ENCODE results near the gene SLC29A3. TPM values are rescaled to one million over a fixed set of nuclear protein-coding genes. Genes with fewer than 3 reads are reported as not detected.

SLC29A3 gene
- total RNA-seq, 2 donors from 2014 or later: 1.8 to 2.9 TPM

DNA sequence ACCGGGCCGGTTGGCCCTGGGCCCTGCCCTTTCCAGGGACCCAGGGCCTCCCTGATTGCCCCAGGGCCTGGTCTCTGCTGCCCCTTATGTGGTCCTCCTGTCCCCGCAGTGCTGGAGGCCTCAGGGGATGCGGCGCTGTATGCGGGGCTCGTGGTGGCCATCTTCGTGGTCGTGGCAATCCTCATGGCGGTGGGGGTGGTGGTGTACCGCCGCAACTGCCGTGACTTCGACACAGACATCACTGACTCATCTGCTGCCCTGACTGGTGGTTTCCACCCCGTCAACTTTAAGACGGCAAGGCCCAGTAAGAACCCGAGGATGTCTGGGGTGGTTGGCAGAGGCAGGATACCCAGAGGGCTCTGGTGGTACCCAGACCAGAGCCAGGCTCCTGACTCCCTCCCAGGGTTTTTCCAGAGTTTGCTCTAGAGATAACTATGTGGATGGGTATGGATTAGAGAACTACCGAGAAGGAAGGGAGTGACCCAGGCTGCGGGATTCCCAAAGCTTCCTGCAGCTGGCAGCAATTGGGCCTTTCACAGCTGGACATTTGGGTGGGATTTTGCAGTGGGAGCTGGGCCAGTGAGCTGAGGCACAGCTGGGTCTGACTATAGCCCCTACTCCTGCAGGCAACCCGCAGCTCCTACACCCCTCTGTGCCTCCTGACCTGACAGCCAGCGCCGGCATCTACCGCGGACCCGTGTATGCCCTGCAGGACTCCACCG lies 28.1 kb upstream of the SLC29A3 start:
- TF ChIP-seq, protein P1, sequence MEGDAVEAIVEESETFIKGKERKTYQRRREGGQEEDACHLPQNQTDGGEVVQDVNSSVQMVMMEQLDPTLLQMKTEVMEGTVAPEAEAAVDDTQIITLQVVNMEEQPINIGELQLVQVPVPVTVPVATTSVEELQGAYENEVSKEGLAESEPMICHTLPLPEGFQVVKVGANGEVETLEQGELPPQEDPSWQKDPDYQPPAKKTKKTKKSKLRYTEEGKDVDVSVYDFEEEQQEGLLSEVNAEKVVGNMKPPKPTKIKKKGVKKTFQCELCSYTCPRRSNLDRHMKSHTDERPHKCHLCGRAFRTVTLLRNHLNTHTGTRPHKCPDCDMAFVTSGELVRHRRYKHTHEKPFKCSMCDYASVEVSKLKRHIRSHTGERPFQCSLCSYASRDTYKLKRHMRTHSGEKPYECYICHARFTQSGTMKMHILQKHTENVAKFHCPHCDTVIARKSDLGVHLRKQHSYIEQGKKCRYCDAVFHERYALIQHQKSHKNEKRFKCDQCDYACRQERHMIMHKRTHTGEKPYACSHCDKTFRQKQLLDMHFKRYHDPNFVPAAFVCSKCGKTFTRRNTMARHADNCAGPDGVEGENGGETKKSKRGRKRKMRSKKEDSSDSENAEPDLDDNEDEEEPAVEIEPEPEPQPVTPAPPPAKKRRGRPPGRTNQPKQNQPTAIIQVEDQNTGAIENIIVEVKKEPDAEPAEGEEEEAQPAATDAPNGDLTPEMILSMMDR (IDR thresholded peaks at IDR 0.05): no peak
- Histone ChIP-seq H3K4me3 (no peak overlapping the region), H3K36me3 (peaks cover 52% of the 10 kb centered on the region), H3K27ac (no peak overlapping the region), H3K9me3 (no peaks in the 10 kb centered on the region), H3K4me1 (no peaks in the 10 kb centered on the region), H3K27me3 (no peaks in the 10 kb centered on the region)
- DNase-seq (ENCODE audit: low spot score): no peak

- TF ChIP-seq, protein P1 (IDR thresholded peaks at IDR 0.05): no peak
- no peak for DNase-seq (ENCODE audit: low spot score)
Observed at GRCh38 chr10:71291528-71291900, 27.5 kb upstream of the SLC29A3 start.

GRCh38 chr10:71292624-71293445 lies 26.2 kb upstream of the SLC29A3 start:
- Histone ChIP-seq H3K9me3 (no peaks in the 10 kb centered on the region), H3K27ac (no peak overlapping the region), H3K27me3 (no peaks in the 10 kb centered on the region), H3K36me3 (peaks cover 64% of the 10 kb centered on the region), H3K4me1 (no peaks in the 10 kb centered on the region), H3K4me3 (no peak overlapping the region)
- TF ChIP-seq, protein P1 (IDR thresholded peaks at IDR 0.05): no peak
- DNase-seq (ENCODE audit: low spot score): no peak

More at GRCh38 chr10:71291528-71291900, 27.5 kb upstream of the SLC29A3 start:
- H3K27ac ChIP-seq: no peak overlapping the region
- H3K27me3 ChIP-seq: no peaks in the 10 kb centered on the region
- H3K36me3 ChIP-seq: peaks cover 58% of the 10 kb centered on the region
- H3K4me3 ChIP-seq: no peak overlapping the region
- H3K9me3 ChIP-seq: no peaks in the 10 kb centered on the region
- no peaks in the 10 kb centered on the region for H3K4me1 ChIP-seq

DNA sequence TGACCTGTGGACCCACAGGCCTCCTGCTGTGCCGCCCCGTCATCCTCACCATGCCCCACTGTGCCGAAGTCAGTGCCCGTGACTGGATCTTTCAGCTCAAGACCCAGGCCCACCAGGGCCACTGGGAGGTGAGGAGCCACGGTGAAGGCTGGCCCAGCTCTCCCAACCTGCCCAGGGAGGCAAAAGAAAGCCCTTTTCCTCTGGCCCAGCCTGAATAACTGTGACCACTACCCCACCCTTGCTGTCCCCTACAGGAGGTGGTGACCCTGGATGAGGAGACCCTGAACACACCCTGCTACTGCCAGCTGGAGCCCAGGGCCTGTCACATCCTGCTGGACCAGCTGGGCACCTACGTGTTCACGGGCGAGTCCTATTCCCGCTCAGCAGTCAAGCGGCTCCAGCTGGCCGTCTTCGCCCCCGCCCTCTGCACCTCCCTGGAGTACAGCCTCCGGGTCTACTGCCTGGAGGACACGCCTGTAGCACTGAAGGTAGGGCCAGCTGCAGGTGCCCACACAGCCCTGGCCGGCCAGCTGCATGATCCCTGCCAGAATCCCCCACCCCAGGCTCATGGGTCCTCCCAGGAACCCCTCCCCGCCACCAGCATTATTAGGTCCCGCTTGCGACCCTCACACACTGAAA lies 25.5 kb upstream of the SLC29A3 start:
- Histone ChIP-seq H3K4me1 (no peaks in the 10 kb centered on the region), H3K9me3 (no peaks in the 10 kb centered on the region), H3K27me3 (no peaks in the 10 kb centered on the region), H3K36me3 (peaks cover 64% of the 10 kb centered on the region), H3K4me3 (no peak overlapping the region), H3K27ac (no peak overlapping the region)
- TF ChIP-seq, protein P1 (IDR thresholded peaks at IDR 0.05): no peak
- no peak for DNase-seq (ENCODE audit: low spot score)

DNA sequence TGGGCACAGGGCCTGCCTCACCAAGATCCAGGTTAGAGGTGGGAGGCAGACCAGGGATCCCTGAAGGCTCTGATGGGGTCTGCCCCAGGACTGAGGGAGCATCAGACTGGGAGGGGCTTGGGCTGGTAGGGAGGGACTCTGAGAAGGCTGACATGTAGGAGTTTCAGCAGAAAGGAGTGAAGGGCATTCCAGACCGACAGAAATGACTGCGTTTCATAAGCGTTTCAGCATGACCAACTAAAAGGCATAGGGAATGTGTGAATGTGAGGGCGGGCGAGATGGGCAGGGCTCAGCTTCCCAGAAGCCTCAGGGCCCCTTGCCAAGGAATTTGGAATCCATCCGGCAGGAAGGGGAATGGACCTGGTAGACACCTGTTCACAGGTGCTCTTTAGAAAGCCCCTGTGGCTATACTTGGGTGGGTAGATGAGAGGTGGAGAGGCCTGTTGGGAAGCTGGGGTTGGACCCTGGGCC lies 24.9 kb upstream of the SLC29A3 start:
- no peak for DNase-seq (ENCODE audit: low spot score)
- no peak overlapping the region for H3K4me3 ChIP-seq
- no peaks in the 10 kb centered on the region for H3K27me3 ChIP-seq
- peaks cover 64% of the 10 kb centered on the region for H3K36me3 ChIP-seq
- no peaks in the 10 kb centered on the region for H3K9me3 ChIP-seq
- H3K27ac ChIP-seq: no peak overlapping the region
- H3K4me1 ChIP-seq: no peaks in the 10 kb centered on the region
- TF ChIP-seq, protein P1 (IDR thresholded peaks at IDR 0.05): no peak
